Keratinocyte (primary cell): Measurements from ENCODE around the gene ADAMTS4. TPM values are rescaled to one million over a fixed set of nuclear protein-coding genes. Genes with fewer than 3 reads are reported as not detected.
A peak's percentile ranks its signal among the peaks of the same experiment; 100 is the strongest.

Experiments used
- DNase-seq: peaks from one replicate; pipeline ENCODE4 v3.0.0-alpha.2; 2011; ENCODE audit warnings: low read depth, missing footprints, low spot score
- FAIRE-seq: peaks from 2 replicates; lab custom pipeline; 2011; peaks lifted over from hg19 to GRCh38; lab: Jason Lieb, UNC
- H2AFZ ChIP-seq: 2 replicates; pipeline ENCODE4 v1.6.0; 2012; ENCODE audit warnings: low read length, control low read depth, inconsistent platforms; ENCODE audit not compliant: control insufficient read depth
- H3K27ac ChIP-seq: 2 replicates; pipeline ENCODE4 v1.5.1; 2011; ENCODE audit warnings: low read length; ENCODE audit not compliant: control insufficient read depth, insufficient read depth
- H3K27me3 ChIP-seq: 3 replicates; pipeline ENCODE4 v1.6.0; 2011; ENCODE audit warnings: low read length; ENCODE audit not compliant: control insufficient read depth, insufficient read depth; ENCODE audit errors: extremely low read depth
- H3K36me3 ChIP-seq, 2 experiments: 2 replicates in 1 of 2; 3 replicates in 1 of 2; pipeline ENCODE4 v1.5.1; 2011; ENCODE audit warnings: low read length in 2 of 2, mild to moderate bottlenecking in 1 of 2; ENCODE audit not compliant: control insufficient read depth in 2 of 2, insufficient read depth in 2 of 2; ENCODE audit errors: extremely low read depth in 1 of 2
- H3K4me1 ChIP-seq: 3 replicates; pipeline ENCODE4 v1.5.1; 2011; ENCODE audit warnings: low read length; ENCODE audit not compliant: control insufficient read depth, insufficient read depth; ENCODE audit errors: extremely low read depth
- H3K4me2 ChIP-seq: 3 replicates; pipeline ENCODE4 v1.6.0; 2011; ENCODE audit warnings: low read depth, low read length; ENCODE audit not compliant: control insufficient read depth, insufficient read depth; ENCODE audit errors: extremely low read depth
- H3K4me3 ChIP-seq, 3 experiments: fragments of 200-600 bp in 1 of 3; sonication (generic) in 1 of 3; 2 replicates in 2 of 3; 3 replicates in 1 of 3; pipeline ENCODE4 v1.5.1; 2011 to 2016; ENCODE audit warnings: low read length in 3 of 3, mild to moderate bottlenecking in 3 of 3, control low read depth in 2 of 3, inconsistent platforms in 1 of 3, low read depth in 1 of 3, mixed read lengths in 1 of 3, mixed run types in 1 of 3, moderate library complexity in 1 of 3; ENCODE audit not compliant: control insufficient read depth in 2 of 3, insufficient read depth in 2 of 3; ENCODE audit errors: extremely low read depth in 1 of 3
- H3K79me2 ChIP-seq: 2 replicates; pipeline ENCODE4 v1.6.0; 2012; ENCODE audit warnings: low read length; ENCODE audit not compliant: control insufficient read depth, insufficient read depth
- H3K9ac ChIP-seq: 3 replicates; pipeline ENCODE4 v1.6.0; 2011; ENCODE audit warnings: low read length; ENCODE audit not compliant: control insufficient read depth, insufficient read depth; ENCODE audit errors: extremely low read depth
- H3K9me1 ChIP-seq: 3 replicates; pipeline ENCODE4 v1.6.0; 2011; ENCODE audit warnings: low read length; ENCODE audit not compliant: control insufficient read depth, insufficient read depth; ENCODE audit errors: extremely low read depth
- H3K9me3 ChIP-seq: 2 replicates; pipeline ENCODE4 v1.5.1; 2012; ENCODE audit warnings: low read depth, low read length; ENCODE audit not compliant: control insufficient read depth
- H4K20me1 ChIP-seq: 3 replicates; pipeline ENCODE4 v1.6.0; 2011; ENCODE audit warnings: low read length; ENCODE audit not compliant: control insufficient read depth, insufficient read depth; ENCODE audit errors: extremely low read depth
- CTCF ChIP-seq, 3 experiments: IDR thresholded peaks in 1 of 3; conservative IDR thresholded peaks in 1 of 3; optimal IDR thresholded peaks in 1 of 3; 2 replicates in 2 of 3; 3 replicates in 1 of 3; pipeline versions ENCODE3 to v1.5.1; 2011; ENCODE audit warnings: low read length in 3 of 3, mild to moderate bottlenecking in 3 of 3, moderate library complexity in 2 of 3, control low read depth in 1 of 3, inconsistent platforms in 1 of 3; ENCODE audit not compliant: insufficient read depth in 2 of 3; ENCODE audit errors: extremely low read depth in 1 of 3
- EZH2 ChIP-seq: IDR thresholded peaks from one replicate; pipeline ENCODE4 v1.6.1; 2012; ENCODE audit warnings: inconsistent platforms, mild to moderate bottlenecking, low read length, moderate library complexity
- dilution Hi-C: fragments of 300-500 bp; cut with MboI; formaldehyde crosslinking; loops from one replicate; pipeline ENCODE4 v1.7.0; 2020; ENCODE audit warnings: low sequenced_read_pairs; ENCODE audit not compliant: extremely low pct_ligation_motif_present
- polyA plus RNA-seq, 5 experiments: library from polyadenylated mRNA; depleted of rRNA in 3 of 5; stranded (reverse) in 3 of 5; stranded (forward) in 1 of 5; unstranded in 1 of 5; fragments of >200 nt; gene quantifications; 1 replicate in 1 of 5; 2 replicates in 3 of 5; 3 replicates in 1 of 5; pipeline versions ENCODE4 v1.2.1 to v1.2.3, GENCODE V29; 2011 to 2012; ENCODE audit warnings: missing spikeins in 2 of 5, low read depth in 1 of 5, low replicate concordance in 1 of 5

The ADAMTS4 gene
- polyA plus RNA-seq, 1 donor (not counting 4 experiments of a cell fraction or from before 2014, with no cell fraction given) = 0.35 TPM

GRCh38 chr1:161164901-161165610 lies 33.8 kb downstream of the ADAMTS4 start:
- Histone ChIP-seq H3K36me3 (peaks cover 12 to 32% of the 10 kb centered on the region in 2 experiments), H3K4me2 (peak overlapping the region; percentile 97), H3K4me3 (peak overlapping the region in 2 of 3 experiments; percentile 89 to 93), H3K9me1 (no peaks in the 10 kb centered on the region), H3K27me3 (no peaks in the 10 kb centered on the region), H2AFZ (no peak overlapping the region), H3K4me1 (peaks cover 19% of the 10 kb centered on the region), H3K9ac (peak overlapping the region; percentile 89), H3K27ac (peak overlapping the region; percentile 93), H3K9me3 (no peaks in the 10 kb centered on the region), H4K20me1 (no peaks in the 10 kb centered on the region), H3K79me2 (peaks cover 11% of the 10 kb centered on the region)
- FAIRE-seq = no peak
- dilution Hi-C loops = no loop called here
- DNase-seq = no peak
- no peak for TF ChIP-seq EZH2
- TF ChIP-seq CTCF (optimal IDR thresholded peaks at IDR 0.05 in 1 of 3, IDR thresholded peaks at IDR 0.05 in 1 of 3, conservative IDR thresholded peaks at IDR 0.05 in 1 of 3; ENCODE audit: extremely low read depth in 1 of 3, insufficient read depth in 2 of 3, low read length in 3 of 3) = no peak

GRCh38 chr1:161163793-161164192 lies 35.1 kb downstream of the ADAMTS4 start:
- TF ChIP-seq CTCF (optimal IDR thresholded peaks at IDR 0.05 in 1 of 3, IDR thresholded peaks at IDR 0.05 in 1 of 3, conservative IDR thresholded peaks at IDR 0.05 in 1 of 3; ENCODE audit: extremely low read depth in 1 of 3, insufficient read depth in 2 of 3, low read length in 3 of 3) (no peak), EZH2 (no peak)
- H3K4me1 ChIP-seq = peaks cover 23% of the 10 kb centered on the region
- no peaks in the 10 kb centered on the region for H3K9me3 ChIP-seq
- no peak overlapping the region for H3K9ac ChIP-seq
- peaks cover 15% of the 10 kb centered on the region for H3K79me2 ChIP-seq
- no peak overlapping the region for H2AFZ ChIP-seq
- H3K27ac ChIP-seq = no peak overlapping the region
- FAIRE-seq (no peak), DNase-seq (no peak)
- no peaks in the 10 kb centered on the region for H3K27me3 ChIP-seq
- H3K9me1 ChIP-seq = no peaks in the 10 kb centered on the region
- no peaks in the 10 kb centered on the region for H4K20me1 ChIP-seq
- H3K4me3 ChIP-seq = no peak overlapping the region
- H3K4me2 ChIP-seq = no peak overlapping the region
- dilution Hi-C loops = no loop called here
- H3K36me3 ChIP-seq = peaks cover 7 to 27% of the 10 kb centered on the region in 2 experiments
